Transverse colon (tissue), 4 donors: ENCODE data around the gene VGLL3. TPM values are rescaled to one million over a fixed set of nuclear protein-coding genes. Genes with fewer than 3 reads are reported as not detected.

Experiments
- DNase-seq: peaks from one replicate; pipeline ENCODE4 v3.0.0-alpha.2; 2019
- H3K27ac ChIP-seq, 4 donors: fragments of 200-600 bp; sonication (generic); 2 replicates each; pipeline ENCODE4 v1.5.1; 2016 to 2018; ENCODE audit warnings: inconsistent platforms in 4 of 4
- H3K27me3 ChIP-seq: fragments of 200-600 bp; sonication (generic); 2 replicates; pipeline ENCODE4 v1.5.1; 2017; ENCODE audit warnings: inconsistent platforms
- H3K36me3 ChIP-seq, 4 donors: fragments of 200-600 bp; sonication (generic); 2 replicates each; pipeline ENCODE4 v1.5.1; 2017 to 2019; ENCODE audit warnings: inconsistent platforms in 4 of 4
- H3K4me1 ChIP-seq, 4 donors: fragments of 200-600 bp; sonication (generic); 2 replicates each; pipeline ENCODE4 v1.5.1; 2017 to 2020; ENCODE audit warnings: inconsistent platforms in 4 of 4
- H3K4me3 ChIP-seq, 4 donors: fragments of 200-600 bp; sonication (generic); 1 replicate in 1 of 4; 2 replicates in 3 of 4; pipeline versions ENCODE4 v1.5.1 to v1.6.1; 2017 to 2019; ENCODE audit warnings: inconsistent platforms in 4 of 4
- H3K9me3 ChIP-seq, 2 donors: fragments of 200-600 bp; sonication (generic); 2 replicates each; pipeline ENCODE4 v1.5.1; 2017 to 2019; ENCODE audit warnings: inconsistent platforms in 2 of 2
- EP300 ChIP-seq: sonication (generic); formaldehyde crosslinking; IDR thresholded peaks from one replicate; pipeline ENCODE4 v1.6.1; 2017; ENCODE audit warnings: antibody characterized with exemption, low read depth
- POLR2A ChIP-seq: fragments of 450-650 bp; IDR thresholded peaks from one replicate; pipeline ENCODE4 v1.6.1; 2016; ENCODE audit warnings: antibody characterized with exemption, mild to moderate bottlenecking, moderate library complexity
- POLR2AphosphoS5 ChIP-seq, 3 donors: sonication (generic); formaldehyde crosslinking; IDR thresholded peaks; one replicate each; pipeline ENCODE4 v1.6.1; 2016; ENCODE audit warnings: antibody characterized with exemption in 3 of 3
- WGBS, 2 donors: methylation state at CpG; one replicate each; pipeline ENCODE4 v1.1.5; 2018; ENCODE audit warnings: low coverage in 1 of 2; 5-methylcytosine and 5-hydroxymethylcytosine counted together
- in situ Hi-C, 4 donors: fragments of 200-750 bp; cut with MboI; loops; one replicate each; pipeline versions ENCODE4 v1.15.0 to v1.15.1; 2017; ENCODE audit warnings: low sequenced_read_pairs in 3 of 4, low pct_ligation_motif_present in 1 of 4, low pct_unique_long_range_greater_than_20kb in 1 of 4
- intact Hi-C: fragments of 100-400 bp; cut with DNase I; formaldehyde crosslinking; loops from one replicate; pipeline ENCODE4 v1.15.1; 2023; ENCODE audit warnings: low total_unique reads
- total RNA-seq, 4 donors: library from RNA; depleted of rRNA; stranded (reverse); fragments of >200 nt; gene quantifications; one replicate each; pipeline ENCODE4 v1.1.0, GENCODE V29; 2016
- TF ChIP-seq, protein P1 (sequence below), 5 experiments: fragments of 200-600 bp in 3 of 5; fragments of 450-650 bp in 2 of 5; sonication (generic) in 3 of 5; IDR thresholded peaks; 1 replicate in 2 of 5; 2 replicates in 3 of 5; pipeline ENCODE4 v1.5.1; 2016 to 2017; ENCODE audit warnings: antibody characterized with exemption in 5 of 5, inconsistent platforms in 3 of 5, mild to moderate bottlenecking in 2 of 5, moderate library complexity in 1 of 5

VGLL3 gene
- total RNA-seq, 4 donors from 2014 or later, result 3.8 to 138 (median 8.0) TPM

DNA sequence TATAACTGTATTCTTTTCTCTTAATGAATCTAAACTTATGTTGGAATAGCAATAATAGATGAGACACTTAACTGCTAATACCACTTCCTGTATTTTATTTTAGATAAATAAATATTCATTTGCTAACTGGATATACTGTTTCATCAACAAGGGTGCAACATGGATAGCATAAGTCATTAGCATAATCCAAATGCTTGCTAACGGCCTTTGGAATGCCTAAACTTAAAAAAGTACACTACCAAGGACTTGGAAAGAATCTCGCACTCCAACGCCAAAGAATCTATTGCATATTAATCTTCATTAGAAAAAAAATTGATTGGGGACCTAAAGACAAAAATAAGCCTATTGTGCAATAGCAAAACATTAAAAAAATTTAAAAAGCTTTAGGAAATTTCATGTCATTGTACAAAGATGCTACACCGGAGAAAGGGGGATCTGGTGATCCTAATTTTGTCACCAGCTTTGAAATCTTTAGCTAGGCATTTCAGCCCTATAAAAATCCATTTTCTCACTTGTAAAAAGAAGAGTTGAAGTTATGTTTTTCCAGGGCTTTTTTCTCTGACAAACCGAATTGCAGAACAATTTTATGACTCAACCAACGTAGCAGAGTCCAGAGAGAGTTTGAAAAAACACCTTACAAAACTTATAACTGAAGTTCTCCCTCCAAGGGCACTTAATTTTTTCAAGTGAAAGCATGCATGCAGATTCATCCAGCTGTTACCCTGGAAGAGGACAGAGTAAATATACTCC is 4.1 kb downstream of the VGLL3 start:
- Histone ChIP-seq H3K4me1 (peaks cover 0 to 6% (median 2%) of the 10 kb centered on the region in 4 donors), H3K36me3 (no peaks in the 10 kb centered on the region), H3K9me3 (no peaks in the 10 kb centered on the region), H3K4me3 (no peak overlapping the region), H3K27ac (peak overlapping the region; percentile 52 to 88 (median 60)), H3K27me3 (peaks cover 31% of the 10 kb centered on the region)
- in situ Hi-C loops (no loop called here), intact Hi-C loops (no loop called here)
- DNase-seq, result no peak
- TF ChIP-seq EP300 (no peak), POLR2AphosphoS5 (IDR thresholded peaks at IDR 0.05) (no peak), POLR2A (no peak)
- TF ChIP-seq, protein P1, sequence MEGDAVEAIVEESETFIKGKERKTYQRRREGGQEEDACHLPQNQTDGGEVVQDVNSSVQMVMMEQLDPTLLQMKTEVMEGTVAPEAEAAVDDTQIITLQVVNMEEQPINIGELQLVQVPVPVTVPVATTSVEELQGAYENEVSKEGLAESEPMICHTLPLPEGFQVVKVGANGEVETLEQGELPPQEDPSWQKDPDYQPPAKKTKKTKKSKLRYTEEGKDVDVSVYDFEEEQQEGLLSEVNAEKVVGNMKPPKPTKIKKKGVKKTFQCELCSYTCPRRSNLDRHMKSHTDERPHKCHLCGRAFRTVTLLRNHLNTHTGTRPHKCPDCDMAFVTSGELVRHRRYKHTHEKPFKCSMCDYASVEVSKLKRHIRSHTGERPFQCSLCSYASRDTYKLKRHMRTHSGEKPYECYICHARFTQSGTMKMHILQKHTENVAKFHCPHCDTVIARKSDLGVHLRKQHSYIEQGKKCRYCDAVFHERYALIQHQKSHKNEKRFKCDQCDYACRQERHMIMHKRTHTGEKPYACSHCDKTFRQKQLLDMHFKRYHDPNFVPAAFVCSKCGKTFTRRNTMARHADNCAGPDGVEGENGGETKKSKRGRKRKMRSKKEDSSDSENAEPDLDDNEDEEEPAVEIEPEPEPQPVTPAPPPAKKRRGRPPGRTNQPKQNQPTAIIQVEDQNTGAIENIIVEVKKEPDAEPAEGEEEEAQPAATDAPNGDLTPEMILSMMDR (IDR thresholded peaks at IDR 0.05), result no peak
- WGBS, 2 donors, result 43 to 47% methylated on average over 6 of the region's 6 CpGs

DNA sequence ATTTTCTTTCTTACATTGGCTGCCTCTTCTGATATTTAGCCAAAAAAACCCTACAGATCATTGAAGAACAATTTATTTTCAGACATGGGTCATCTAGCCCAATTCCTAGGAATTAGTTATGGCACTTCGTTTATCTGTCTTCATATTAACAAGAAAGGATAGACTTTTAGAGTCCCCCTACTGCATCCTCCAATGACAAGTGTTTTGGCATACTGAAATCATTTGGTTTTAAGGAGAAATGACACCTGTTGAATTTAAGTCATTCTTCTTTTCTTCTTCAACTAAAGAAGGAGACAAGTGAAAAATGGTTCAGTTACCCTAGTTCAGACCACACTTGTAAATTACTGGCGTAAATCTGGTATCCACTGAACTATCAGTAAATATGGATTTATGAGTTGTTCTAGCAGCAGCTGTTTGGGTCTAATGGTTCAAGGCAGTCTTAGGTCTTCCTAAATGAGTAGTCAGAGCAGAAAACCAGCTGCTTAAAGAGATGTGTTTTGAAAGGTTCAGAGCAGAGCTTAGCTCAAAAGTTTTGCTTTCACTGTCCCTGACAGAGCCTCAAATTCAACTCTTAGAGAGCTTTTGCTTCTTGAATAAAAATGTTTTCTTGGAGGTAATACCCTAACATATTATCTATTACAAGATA is 5.6 kb downstream of the VGLL3 start:
- intact Hi-C loops (no loop called here), in situ Hi-C loops (no loop called here)
- no peak for DNase-seq
- Histone ChIP-seq H3K4me3 (no peak overlapping the region), H3K9me3 (no peaks in the 10 kb centered on the region), H3K4me1 (peaks cover 0 to 9% (median 0%) of the 10 kb centered on the region in 4 donors), H3K27me3 (peaks cover 16% of the 10 kb centered on the region), H3K36me3 (no peaks in the 10 kb centered on the region), H3K27ac (peak overlapping the region; percentile 40 to 88 (median 58))
- TF ChIP-seq POLR2A (no peak), POLR2AphosphoS5 (IDR thresholded peaks at IDR 0.05) (no peak), EP300 (no peak)
- TF ChIP-seq, protein P1 (IDR thresholded peaks at IDR 0.05), result no peak
- WGBS, 2 donors, result 49 to 78% methylated on average over 2 of the region's 2 CpGs

DNA sequence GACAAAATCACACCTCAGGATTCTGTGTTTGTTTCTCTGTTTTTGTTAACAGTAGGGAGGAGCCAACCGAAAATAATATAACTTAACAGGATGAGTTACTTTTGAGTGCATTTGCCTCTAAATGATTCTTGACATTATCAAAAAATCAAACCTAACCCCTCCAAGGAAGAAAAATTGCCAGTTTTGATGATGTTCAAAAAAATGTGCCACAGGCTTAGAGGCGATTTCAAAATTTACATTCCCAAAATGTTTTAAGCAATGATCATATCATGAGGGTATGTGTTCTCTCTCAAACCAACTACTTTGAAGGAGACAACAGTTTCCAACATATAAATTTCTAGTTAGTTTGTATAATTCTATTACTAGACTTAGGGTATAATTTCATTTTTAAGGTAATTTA is 6.7 kb downstream of the VGLL3 start:
- in situ Hi-C loops, result no loop called here
- H3K4me3 ChIP-seq, result no peak overlapping the region
- H3K27ac ChIP-seq, result peak overlapping the region in 3 of 4 donors; percentile 60 to 88 (median 64)
- H3K27me3 ChIP-seq, result peaks cover 7% of the 10 kb centered on the region
- no peaks in the 10 kb centered on the region for H3K9me3 ChIP-seq
- H3K36me3 ChIP-seq, result no peaks in the 10 kb centered on the region
- intact Hi-C loops, result no loop called here
- no peak for DNase-seq
- WGBS, 2 donors, result 81 to 94% methylated on average over 2 of the region's 2 CpGs
- peaks cover 0 to 9% (median 0%) of the 10 kb centered on the region in 4 donors for H3K4me1 ChIP-seq
- no peak for TF ChIP-seq POLR2AphosphoS5 (IDR thresholded peaks at IDR 0.05)
- TF ChIP-seq, protein P1 (IDR thresholded peaks at IDR 0.05), result no peak
- TF ChIP-seq EP300, result no peak
- no peak for TF ChIP-seq POLR2A

DNA sequence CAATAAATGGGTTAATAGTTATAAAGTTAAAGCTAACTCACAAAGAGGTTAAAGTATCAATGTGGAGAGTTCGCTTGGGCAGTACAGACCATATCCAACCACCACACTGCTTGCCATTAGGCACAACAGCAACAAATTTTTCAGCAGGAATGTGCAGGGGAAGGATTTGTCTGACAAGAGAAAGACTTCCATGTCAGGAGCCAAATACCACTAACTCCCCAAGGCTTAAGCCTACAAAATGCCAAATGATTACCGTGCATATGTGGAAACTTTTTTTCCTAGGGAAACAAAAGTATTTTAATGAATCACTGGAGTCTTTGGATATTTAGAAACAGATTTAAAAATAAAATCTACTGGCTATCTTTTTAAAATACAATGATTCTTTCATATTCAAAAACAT is 8.1 kb downstream of the VGLL3 start:
- Histone ChIP-seq H3K4me1 (peaks cover 0 to 9% (median 0%) of the 10 kb centered on the region in 4 donors), H3K27ac (peak overlapping the region; percentile 36 to 66 (median 56)), H3K27me3 (no peaks in the 10 kb centered on the region), H3K9me3 (no peaks in the 10 kb centered on the region), H3K36me3 (no peaks in the 10 kb centered on the region), H3K4me3 (no peak overlapping the region)
- DNase-seq, result no peak
- TF ChIP-seq EP300, result no peak
- peak in 1 of 3 donors; percentile 42 for TF ChIP-seq POLR2AphosphoS5 (IDR thresholded peaks at IDR 0.05)
- intact Hi-C loops, result no loop called here
- in situ Hi-C loops, result no loop called here
- 47 to 63% methylated on average over 2 of the region's 2 CpGs for WGBS, 2 donors
